ENCODE measurements around the gene DOCK2.

DOCK2 gene

GRCh38 chr5:170131235-170131634 is 494.2 kb downstream of the DOCK2 start:
- no peak for TF ChIP-seq CTCF (conservative IDR thresholded peaks at IDR 0.05)
- no peak overlapping the region for H3K27ac ChIP-seq

DNA sequence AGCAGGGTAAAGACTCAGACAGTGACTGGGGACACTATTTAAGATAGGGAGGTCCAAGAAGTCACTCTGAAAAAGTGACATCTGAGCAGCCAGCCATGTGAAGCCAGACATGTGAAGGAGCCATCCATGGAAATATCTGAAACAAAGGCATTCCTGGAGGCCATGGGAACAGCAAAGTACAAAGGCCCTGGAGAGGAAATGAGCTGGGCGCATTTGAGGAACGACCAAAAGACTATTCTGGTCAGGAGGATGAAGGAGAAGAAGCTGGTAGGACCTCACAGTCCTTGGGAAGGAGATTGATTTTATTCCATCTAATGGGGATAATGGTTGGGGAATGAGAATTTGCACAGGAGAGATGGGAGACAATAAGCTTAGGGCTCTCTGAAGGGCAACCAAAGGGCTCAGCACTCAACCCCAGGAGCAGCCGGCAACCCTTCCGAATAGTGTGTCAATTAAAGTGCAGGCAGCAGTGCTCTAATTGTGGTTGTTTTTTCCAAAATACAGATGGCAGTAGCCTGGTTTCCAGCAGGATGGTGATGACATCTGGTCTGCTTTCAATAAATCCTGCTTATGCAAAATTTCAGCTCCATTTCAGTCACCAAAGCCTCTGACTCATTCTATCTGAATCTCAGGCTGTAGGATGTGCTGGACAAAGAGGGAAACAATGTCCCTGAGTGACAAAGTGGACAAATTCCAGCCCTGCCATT is 495.3 kb downstream of the DOCK2 start:
- H3K27ac ChIP-seq: no peak overlapping the region
- TF ChIP-seq CTCF (conservative IDR thresholded peaks at IDR 0.05): no peak
